Epidermal melanocyte (primary cell): ENCODE measurements around the gene SCAI.

Source experiments
- DNase-seq: peaks from one replicate; pipeline ENCODE4 v3.0.0; 2011; ENCODE audit warnings: low spot score; ENCODE audit not compliant: insufficient read length

Gene SCAI

GRCh38 chr9:124894035-124894740 lies 249.1 kb downstream of the SCAI start:
- DNase-seq: no peak
